ENCODE data around the gene CTSW. TPM values are rescaled to one million over a fixed set of nuclear protein-coding genes. Genes with fewer than 3 reads are reported as not detected.
A peak's percentile ranks its signal among the peaks of the same experiment; 100 is the strongest.

The CTSW gene
- total and polyA plus RNA-seq, 2 of the 4 experiments (the other 2 are of a cell fraction): 0.07 to 0.18 TPM

- ATAC-seq (ENCODE audit: low read depth) (no peak), DNase-seq (no peak)
- H2BK15ac ChIP-seq (ENCODE audit: low read depth, low read length): no peak overlapping the region
- WGBS, 2 experiments (ENCODE audit: extremely low coverage in 2 of 2, insufficient read length in 1 of 2): 100% methylated on average over 3 of the region's 5 CpGs; no CpG with 5 or more reads in 1 of the 2 experiments
- peak overlapping the region; percentile 46 for H3K4ac ChIP-seq (ENCODE audit: low read depth, low read length)
- peak overlapping the region; percentile 72 for H2BK5ac ChIP-seq (ENCODE audit: low read depth, low read length, poor library complexity, severe bottlenecking)
- BruUV-seq (replicated peaks): no TSS peak
- peak overlapping the region in 1 of 2 experiments; percentile 57; a peak in 2 of 4 replicates for H4K8ac ChIP-seq (ENCODE audit: low read depth in 2 of 2, low read length in 2 of 2)
- no peaks in the 10 kb centered on the region for H3K27me3 ChIP-seq (ENCODE audit: control insufficient read depth, insufficient read depth, low read length)
- peak overlapping the region; percentile 54; the same call in 1 of the 2 replicates for H3K9ac ChIP-seq (ENCODE audit: low read depth, low read length)
- H3K9me1 ChIP-seq (ENCODE audit: insufficient read depth, low read length): 0 out of 2 replicates have a peak, but pooled peaks cover 4% of the 10 kb centered on the region
- H2AFZ ChIP-seq (replicated peaks; ENCODE audit: low read length, poor library complexity): no peak overlapping the region
- no peak overlapping the region for H2BK20ac ChIP-seq (ENCODE audit: low read depth, low read length)
- H3K79me1 ChIP-seq (ENCODE audit: low read depth in 1 of 2, low read length in 2 of 2): peaks cover under 1 to 22% of the 10 kb centered on the region in 2 experiments; a peak in 3 of 4 replicates
- peaks cover 91% of the 10 kb centered on the region for H4K20me1 ChIP-seq (ENCODE audit: insufficient read depth, low read length)
- peak overlapping the region; percentile 5; the same call in 1 of the 2 replicates for H3K4me3 ChIP-seq (ENCODE audit: insufficient read depth, low read depth, low read length)
- no peaks in the 10 kb centered on the region for H3K9me3 ChIP-seq (ENCODE audit: control insufficient read depth, insufficient read depth, low read length)
- no peak overlapping the region for H4K91ac ChIP-seq (ENCODE audit: insufficient read depth, low read depth, low read length)
- 0 out of 2 replicates have a peak overlapping the region, but pooled peaks have one; percentile 10 for H2BK120ac ChIP-seq (ENCODE audit: low read depth, low read length)
- H3K36me3 ChIP-seq (ENCODE audit: control insufficient read depth, insufficient read depth, low read length): peaks cover 46% of the 10 kb centered on the region
- peak overlapping the region; percentile 22 for H3K27ac ChIP-seq (ENCODE audit: insufficient read depth, low read length)
- H3K23ac ChIP-seq (ENCODE audit: low read depth, low read length): peak overlapping the region; percentile 99
- intact Hi-C loops (cut with micrococcal nuclease): no loop called here
- H2AK9ac ChIP-seq (replicated peaks; ENCODE audit: low read depth, low read length, poor library complexity): no peak overlapping the region
- H4K5ac ChIP-seq (ENCODE audit: low read depth, low read length): peak overlapping the region; percentile 12; the same call in 1 of the 2 replicates
- peaks cover 33% of the 10 kb centered on the region for H3K4me1 ChIP-seq (ENCODE audit: control insufficient read depth, insufficient read depth, low read length)
- no peak overlapping the region for H3K18ac ChIP-seq (ENCODE audit: low read depth, low read length)
- dilution Hi-C loops (cut with HindIII; ENCODE audit: low sequenced_read_pairs, unreplicated experiment): no loop called here
- peak overlapping the region; percentile 0; the same call in 1 of the 2 replicates for H2AK5ac ChIP-seq (ENCODE audit: low read depth, low read length)
- ChIA-PET POLR2A (ENCODE audit: unreplicated experiment) (interaction anchor here (0.7 kb wide), 2 partner anchors 79 to 117 kb away, joined by 5 read pairs; no protein-coding TSS in a partner anchor), CTCF (interaction anchor here (1.2 kb wide), 1 partner anchor 125 kb away, joined by 4 read pairs; no protein-coding TSS in a partner anchor)
- peak overlapping the region; percentile 23 for H3K14ac ChIP-seq (replicated peaks; ENCODE audit: low read depth, low read length)
- in situ Hi-C loops (cut with MboI; ENCODE audit: low sequenced_read_pairs): no loop called here
- H3K56ac ChIP-seq (ENCODE audit: extremely low read depth, insufficient read depth, low read length): 0 out of 2 replicates have a peak overlapping the region, but pooled peaks have one; percentile 5
- peak overlapping the region; percentile 69 for H3K4me2 ChIP-seq (ENCODE audit: low read depth, low read length)
- TF ChIP-seq POLR2A (IDR thresholded peaks at IDR 0.05; ENCODE audit: low read depth, low read length) (peak; percentile 17), RCOR1 (IDR thresholded peaks at IDR 0.05; ENCODE audit: insufficient replicate concordance, low read length) (no peak), CEBPB (IDR thresholded peaks at IDR 0.05; ENCODE audit: low read depth, low read length) (no peak), RAD21 (IDR thresholded peaks at IDR 0.05; ENCODE audit: low read length) (no peak)
These were observed 15.9 kb downstream of the CTSW start for GRCh38 chr11:65895482-65895981.

Data from IMR-90 (cell line).